Activated CD4-positive, alpha-beta memory T cell treated with anti-CD3 and anti-CD28 coated beads for 36 hours (primary cell): ENCODE data around the gene HOXA7. TPM values are rescaled to one million over a fixed set of nuclear protein-coding genes. Genes with fewer than 3 reads are reported as not detected.

Experiments
- CTCF ChIA-PET: fragments of 350-600 bp; sonication (Branson Sonifier 250); formaldehyde crosslinking; loops from one replicate; lab custom pipeline; 2021; ENCODE audit warnings: antibody characterized with exemption, inconsistent platforms; lab: Charles Lee
- POLR2A ChIA-PET: fragments of 350-600 bp; sonication (Branson Sonifier 250); formaldehyde crosslinking; loops from one replicate; lab custom pipeline; 2021; ENCODE audit warnings: antibody characterized with exemption; lab: Charles Lee
- DNase-seq: peaks from one replicate; pipeline ENCODE4 v3.0.0-alpha.2; 2020
- H3K27ac Mint-ChIP-seq: one replicate; pipeline ENCODE4 v1.8.0; 2021; ENCODE audit warnings: mixed read lengths
- H3K27me3 Mint-ChIP-seq: one replicate; pipeline ENCODE4 v1.8.0; 2021; ENCODE audit warnings: mixed read lengths
- H3K36me3 Mint-ChIP-seq: one replicate; pipeline ENCODE4 v1.8.0; 2021; ENCODE audit warnings: mixed read lengths
- H3K4me1 Mint-ChIP-seq: one replicate; pipeline ENCODE4 v1.8.0; 2021; ENCODE audit warnings: low read depth, mixed read lengths
- H3K4me3 Mint-ChIP-seq: one replicate; pipeline ENCODE4 v1.8.0; 2021; ENCODE audit warnings: mild to moderate bottlenecking, mixed read lengths
- H3K9me3 Mint-ChIP-seq: one replicate; pipeline ENCODE4 v1.8.0; 2021; ENCODE audit warnings: mixed read lengths
- intact Hi-C: fragments of 100-400 bp; cut with micrococcal nuclease; formaldehyde crosslinking; loops from one replicate; pipeline ENCODE4 v1.15.1; 2023
- total RNA-seq, 2 experiments: library from RNA; stranded (reverse); gene quantifications; one replicate each; pipeline ENCODE4 v1.2.3, GENCODE V29; 2021

HOXA7 gene
- total RNA-seq, 2 experiments from 2014 or later: not detected

DNA sequence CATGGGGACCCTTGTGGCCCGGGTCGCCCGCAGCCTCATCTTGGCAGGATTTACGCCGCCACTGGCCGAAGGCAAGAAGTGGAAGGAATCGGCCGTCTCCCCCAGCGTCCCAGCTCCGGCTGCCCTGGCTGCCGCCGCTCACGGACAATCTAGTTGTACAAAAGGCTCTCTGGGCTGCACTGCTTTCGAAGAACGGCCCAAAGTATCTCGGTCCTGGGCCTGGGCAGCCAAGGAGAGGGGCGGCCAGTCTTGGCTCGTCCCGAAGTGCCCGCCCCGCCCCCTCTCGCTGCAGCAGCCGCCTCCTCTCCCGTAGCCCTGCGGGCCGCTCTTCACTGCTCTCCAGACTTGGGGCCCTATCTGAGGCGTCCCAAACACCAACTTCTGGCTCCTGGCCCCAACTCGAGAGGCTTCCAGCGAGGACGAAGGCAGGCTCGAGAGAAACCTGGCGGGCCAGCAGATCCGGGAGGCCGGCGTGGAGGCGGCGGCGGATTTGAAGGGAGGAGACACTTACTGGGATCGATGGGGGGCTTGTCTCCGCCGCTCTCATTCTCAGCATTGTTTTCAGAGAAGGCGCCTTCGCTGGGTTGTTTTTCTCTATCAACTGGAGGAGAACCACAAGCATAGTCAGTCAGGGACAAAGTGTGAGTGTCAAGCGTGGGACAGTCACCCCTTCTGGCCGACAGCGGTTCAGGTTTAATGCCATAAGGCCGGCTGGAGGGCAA is 8.1 kb upstream of the HOXA7 start:
- Mint-ChIP-seq H3K4me1 (peaks cover 26% of the 10 kb centered on the region), H3K36me3 (peaks cover 2% of the 10 kb centered on the region), H3K9me3 (no peaks in the 10 kb centered on the region), H3K4me3 (peak overlapping the region; percentile 20), H3K27ac (peak overlapping the region; percentile 51), H3K27me3 (peaks cover 77% of the 10 kb centered on the region)
- POLR2A ChIA-PET: no interaction called here
- DNase-seq: no peak
- CTCF ChIA-PET: interaction anchor here (2.0 to 6.5 kb wide), 3 partner anchors 14 to 31 kb away, joined by 5 to 72 read pairs (median 22); partner anchors contain the start of gene HOXA3
- intact Hi-C loops: loop anchor here (2.0 to 5.0 kb wide), 5 partner anchors 14 to 1302 kb away; partner anchors contain the start of genes EVX1 and HOXA1

- Mint-ChIP-seq H3K4me1 (peaks cover 25% of the 10 kb centered on the region), H3K27me3 (peaks cover 80% of the 10 kb centered on the region), H3K36me3 (peaks cover 2% of the 10 kb centered on the region), H3K9me3 (no peaks in the 10 kb centered on the region), H3K27ac (peak overlapping the region; percentile 21), H3K4me3 (no peak overlapping the region)
- intact Hi-C loops: loop anchor here (2.0 to 5.0 kb wide), 4 partner anchors 13 to 1302 kb away; partner anchors contain the start of gene HOXA1
- DNase-seq: no peak
- CTCF ChIA-PET: interaction anchor here (2.0 to 6.5 kb wide), 3 partner anchors 14 to 32 kb away, joined by 5 to 72 read pairs (median 22); partner anchors contain the start of gene HOXA3
- POLR2A ChIA-PET: no interaction called here
These were observed 7.5 kb upstream of the HOXA7 start for GRCh38 chr7:27164045-27164366.

GRCh38 chr7:27163288-27164044 is 7.0 kb upstream of the HOXA7 start:
- H3K36me3 Mint-ChIP-seq: no peaks in the 10 kb centered on the region
- CTCF ChIA-PET: interaction anchor here (1.2 to 6.5 kb wide), 4 partner anchors 13 to 1271 kb away, joined by 4 to 72 read pairs (median 14); partner anchors contain the start of gene HOXA3
- H3K4me1 Mint-ChIP-seq: peaks cover 24% of the 10 kb centered on the region
- peaks cover 80% of the 10 kb centered on the region for H3K27me3 Mint-ChIP-seq
- no peak for DNase-seq
- no peak overlapping the region for H3K27ac Mint-ChIP-seq
- H3K4me3 Mint-ChIP-seq: no peak overlapping the region
- POLR2A ChIA-PET: no interaction called here
- H3K9me3 Mint-ChIP-seq: no peaks in the 10 kb centered on the region
- intact Hi-C loops: loop anchor here (2.0 to 5.0 kb wide), 4 partner anchors 13 to 1301 kb away; partner anchors contain the start of gene HOXA1

DNA sequence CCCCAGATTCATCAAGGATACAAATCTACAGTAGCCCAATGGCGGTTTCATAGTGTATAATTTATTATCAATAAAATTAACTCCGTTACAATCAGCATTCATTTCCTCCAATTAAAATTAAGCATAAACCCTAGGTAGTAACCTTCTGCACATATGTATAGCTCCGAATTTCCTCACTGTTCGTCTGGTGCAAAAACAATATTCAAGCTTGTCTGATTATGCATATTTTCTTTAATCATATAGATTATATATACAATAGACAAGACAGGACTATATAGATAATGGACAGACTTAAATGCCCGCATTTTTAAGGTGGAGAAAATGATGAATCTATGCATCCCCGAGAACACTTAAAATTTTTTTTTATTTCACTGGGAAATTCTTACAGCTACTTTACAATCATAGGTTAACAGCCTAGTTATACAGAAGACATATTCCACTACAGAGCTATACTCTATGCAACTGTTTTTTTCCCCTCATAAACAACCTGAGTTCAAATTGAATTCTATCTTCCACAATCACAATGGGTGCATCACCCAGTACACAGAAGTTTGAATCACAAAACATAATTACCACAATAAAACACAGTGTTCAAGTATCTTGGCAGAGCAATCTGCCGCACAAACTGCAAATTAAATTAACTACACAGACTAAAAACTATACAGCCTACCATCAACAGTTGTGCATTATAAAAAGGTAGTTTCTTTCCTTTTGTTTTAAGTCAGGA is 6.2 kb upstream of the HOXA7 start:
- H3K27me3 Mint-ChIP-seq: peaks cover 80% of the 10 kb centered on the region
- intact Hi-C loops: loop anchor here (5.0 kb wide), 3 partner anchors 65 to 1300 kb away; partner anchors contain the start of gene HOXA1
- CTCF ChIA-PET: interaction anchor here (0.9 to 6.5 kb wide), 8 partner anchors 12 to 1270 kb away, joined by 4 to 72 read pairs (median 10); partner anchors contain the start of genes HOXA1 and HOXA3
- no peak overlapping the region for H3K4me3 Mint-ChIP-seq
- H3K9me3 Mint-ChIP-seq: no peaks in the 10 kb centered on the region
- no peak for DNase-seq
- H3K36me3 Mint-ChIP-seq: peaks cover under 1% of the 10 kb centered on the region
- POLR2A ChIA-PET: no interaction called here
- peaks cover 24% of the 10 kb centered on the region for H3K4me1 Mint-ChIP-seq
- no peak overlapping the region for H3K27ac Mint-ChIP-seq

DNA sequence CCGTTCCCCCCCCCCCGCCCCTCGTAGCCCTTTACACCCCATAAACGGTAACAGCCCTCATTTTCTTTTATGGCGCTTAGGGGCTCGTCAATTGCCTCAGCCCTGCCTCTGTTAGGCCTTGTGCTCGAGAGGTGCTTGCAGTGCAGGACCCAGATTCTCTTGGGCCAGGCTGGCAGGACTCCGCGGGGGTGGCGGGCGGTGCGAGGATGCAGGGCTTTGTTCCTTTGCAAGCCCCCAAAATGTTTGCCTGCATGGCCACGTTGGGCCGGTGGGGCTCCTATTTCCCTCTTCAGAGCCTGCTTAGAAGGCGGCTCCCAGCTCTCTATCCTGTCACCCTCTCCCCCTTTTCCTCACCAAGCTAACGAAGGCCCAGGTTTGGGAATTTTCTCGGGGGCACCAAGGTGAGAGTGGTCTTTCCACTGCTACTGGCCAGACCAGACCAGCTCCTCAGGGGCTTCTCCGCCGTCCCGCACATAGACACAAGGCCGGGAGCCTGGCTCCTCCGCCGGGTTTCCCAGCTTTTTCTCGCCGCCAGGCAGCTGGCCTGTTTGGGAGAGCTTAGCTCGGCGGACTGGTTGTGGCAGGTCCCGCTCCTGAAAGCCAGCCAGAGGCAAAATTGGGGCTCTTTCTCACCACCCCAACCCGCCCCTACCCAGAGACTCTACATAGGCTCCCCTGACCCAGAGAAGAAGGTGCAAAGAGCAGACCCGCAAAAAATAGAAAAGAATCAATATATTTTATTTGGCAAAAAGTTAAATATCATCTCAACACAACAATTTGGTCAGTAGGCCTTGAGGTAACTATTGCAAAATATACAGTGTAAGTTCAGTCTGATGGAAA is 5.5 kb upstream of the HOXA7 start:
- H3K4me3 Mint-ChIP-seq: no peak overlapping the region
- peaks cover 82% of the 10 kb centered on the region for H3K27me3 Mint-ChIP-seq
- CTCF ChIA-PET: interaction anchor here (0.9 to 6.5 kb wide), 23 partner anchors 8 to 1070 kb away, joined by 3 to 72 read pairs (median 5); partner anchors contain the start of genes EVX1, HOXA1, HOXA11 and HOXA3
- H3K9me3 Mint-ChIP-seq: no peaks in the 10 kb centered on the region
- peaks cover 2% of the 10 kb centered on the region for H3K36me3 Mint-ChIP-seq
- POLR2A ChIA-PET: no interaction called here
- intact Hi-C loops: loop anchor here (1.0 to 5.0 kb wide), 7 partner anchors 65 to 1300 kb away; partner anchors contain the start of gene HOXA1
- DNase-seq: no peak
- no peak overlapping the region for H3K27ac Mint-ChIP-seq
- H3K4me1 Mint-ChIP-seq: peaks cover 26% of the 10 kb centered on the region

DNA sequence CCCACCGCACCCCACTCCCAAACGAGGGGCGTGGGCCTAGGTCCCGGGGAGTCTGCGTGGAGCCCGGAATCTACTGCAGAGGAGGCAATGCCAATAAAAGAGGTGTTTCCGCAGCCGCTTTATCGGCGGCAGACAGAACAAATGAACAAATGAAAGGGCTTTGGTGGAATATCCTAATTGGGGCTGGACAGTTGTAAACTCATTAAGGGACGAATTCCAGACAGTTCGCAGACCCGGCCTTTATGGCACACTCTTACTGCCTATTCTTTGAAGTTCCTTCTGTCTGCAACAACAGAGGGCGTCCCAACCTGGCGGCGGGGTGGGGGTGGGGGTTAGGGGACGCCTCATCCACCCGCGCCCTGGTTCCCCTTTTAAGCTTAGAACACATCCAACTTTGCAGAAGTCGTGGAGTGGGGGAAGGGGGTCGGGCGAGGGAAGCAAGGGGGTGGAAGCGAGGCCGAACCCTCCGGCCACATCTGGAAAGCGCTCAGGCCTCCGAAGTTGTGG is 4.8 kb upstream of the HOXA7 start:
- intact Hi-C loops: loop anchor here (1.0 to 5.0 kb wide), 7 partner anchors 64 to 1299 kb away; partner anchors contain the start of gene HOXA1
- Mint-ChIP-seq H3K27me3 (peaks cover 79% of the 10 kb centered on the region), H3K4me3 (peak overlapping the region; percentile 61), H3K9me3 (no peaks in the 10 kb centered on the region), H3K4me1 (peaks cover 27% of the 10 kb centered on the region), H3K27ac (no peak overlapping the region), H3K36me3 (peaks cover 2% of the 10 kb centered on the region)
- no peak for DNase-seq
- ChIA-PET POLR2A (no interaction called here), CTCF (interaction anchor here (0.6 to 6.5 kb wide), 40 partner anchors 9 to 1269 kb away, joined by 3 to 72 read pairs (median 4); partner anchors contain the start of genes EVX1, HOXA1, HOXA11 and HOXA3)

- Mint-ChIP-seq H3K27ac (no peak overlapping the region), H3K27me3 (peaks cover 81% of the 10 kb centered on the region), H3K4me3 (peak overlapping the region; percentile 61), H3K9me3 (no peaks in the 10 kb centered on the region), H3K36me3 (peaks cover 2% of the 10 kb centered on the region), H3K4me1 (peaks cover 28% of the 10 kb centered on the region)
- CTCF ChIA-PET: interaction anchor here (0.6 to 6.5 kb wide), 39 partner anchors 10 to 1268 kb away, joined by 3 to 72 read pairs (median 4); partner anchors contain the start of genes EVX1, HOXA1, HOXA11 and HOXA3
- DNase-seq: peak; percentile 87
- intact Hi-C loops: loop anchor here (1.0 to 5.0 kb wide), 7 partner anchors 63 to 1298 kb away; partner anchors contain the start of gene HOXA1
- POLR2A ChIA-PET: no interaction called here
These were observed 4.2 kb upstream of the HOXA7 start for GRCh38 chr7:27160546-27161213.

- H3K4me1 Mint-ChIP-seq: peaks cover 31% of the 10 kb centered on the region
- H3K36me3 Mint-ChIP-seq: peaks cover 2% of the 10 kb centered on the region
- POLR2A ChIA-PET: no interaction called here
- no peaks in the 10 kb centered on the region for H3K9me3 Mint-ChIP-seq
- DNase-seq: no peak
- CTCF ChIA-PET: interaction anchor here (1.2 to 6.5 kb wide), 20 partner anchors 8 to 1267 kb away, joined by 3 to 72 read pairs (median 8); partner anchors contain the start of gene HOXA3
- no peak overlapping the region for H3K27ac Mint-ChIP-seq
- intact Hi-C loops: loop anchor here (2.0 to 5.0 kb wide), 4 partner anchors 63 to 1298 kb away; partner anchors contain the start of gene HOXA1
- peaks cover 83% of the 10 kb centered on the region for H3K27me3 Mint-ChIP-seq
- H3K4me3 Mint-ChIP-seq: peak overlapping the region; percentile 38
These were observed 3.7 kb upstream of the HOXA7 start for GRCh38 chr7:27160145-27160545.

- H3K27me3 Mint-ChIP-seq: peaks cover 86% of the 10 kb centered on the region
- intact Hi-C loops: loop anchor here (2.0 to 10.0 kb wide), 5 partner anchors 62 to 1297 kb away; partner anchors contain the start of genes HOXA1 and SNX10
- H3K4me1 Mint-ChIP-seq: peaks cover 37% of the 10 kb centered on the region
- no peak for DNase-seq
- ChIA-PET POLR2A (no interaction called here), CTCF (interaction anchor here (0.7 to 2.2 kb wide), 9 partner anchors 9 to 790 kb away, joined by 3 to 9 read pairs (median 5); no protein-coding TSS in a partner anchor)
- peaks cover 4% of the 10 kb centered on the region for H3K36me3 Mint-ChIP-seq
- H3K9me3 Mint-ChIP-seq: no peaks in the 10 kb centered on the region
- no peak overlapping the region for H3K27ac Mint-ChIP-seq
- no peak overlapping the region for H3K4me3 Mint-ChIP-seq
These were observed 3.0 kb upstream of the HOXA7 start for GRCh38 chr7:27159266-27160144.
